Transverse colon (tissue), 4 donors: Measurements from ENCODE around the gene PLSCR1. TPM values are rescaled to one million over a fixed set of nuclear protein-coding genes. Genes with fewer than 3 reads are reported as not detected.
"Not testable (repeated sequence)": the region's sequence is repeated elsewhere in the genome, so short reads cannot be mapped to it uniquely, and the experiment has no call there.

Experiments used
- DNase-seq: peaks from one replicate; pipeline ENCODE4 v3.0.0-alpha.2; 2019
- H3K27ac ChIP-seq, 4 donors: fragments of 200-600 bp; sonication (generic); 2 replicates each; pipeline ENCODE4 v1.5.1; 2016 to 2018; ENCODE audit warnings: inconsistent platforms in 4 of 4
- H3K27me3 ChIP-seq: fragments of 200-600 bp; sonication (generic); 2 replicates; pipeline ENCODE4 v1.5.1; 2017; ENCODE audit warnings: inconsistent platforms
- H3K36me3 ChIP-seq, 4 donors: fragments of 200-600 bp; sonication (generic); 2 replicates each; pipeline ENCODE4 v1.5.1; 2017 to 2019; ENCODE audit warnings: inconsistent platforms in 4 of 4
- H3K4me1 ChIP-seq, 4 donors: fragments of 200-600 bp; sonication (generic); 2 replicates each; pipeline ENCODE4 v1.5.1; 2017 to 2020; ENCODE audit warnings: inconsistent platforms in 4 of 4
- H3K4me3 ChIP-seq, 4 donors: fragments of 200-600 bp; sonication (generic); 1 replicate in 1 of 4; 2 replicates in 3 of 4; pipeline versions ENCODE4 v1.5.1 to v1.6.1; 2017 to 2019; ENCODE audit warnings: inconsistent platforms in 4 of 4
- H3K9me3 ChIP-seq, 2 donors: fragments of 200-600 bp; sonication (generic); 2 replicates each; pipeline ENCODE4 v1.5.1; 2017 to 2019; ENCODE audit warnings: inconsistent platforms in 2 of 2
- CTCF ChIP-seq, 5 experiments: fragments of 200-600 bp in 3 of 5; fragments of 450-650 bp in 2 of 5; sonication (generic) in 3 of 5; IDR thresholded peaks; 1 replicate in 2 of 5; 2 replicates in 3 of 5; pipeline ENCODE4 v1.5.1; 2016 to 2017; ENCODE audit warnings: antibody characterized with exemption in 5 of 5, inconsistent platforms in 3 of 5, mild to moderate bottlenecking in 2 of 5, moderate library complexity in 1 of 5
- EP300 ChIP-seq: sonication (generic); formaldehyde crosslinking; IDR thresholded peaks from one replicate; pipeline ENCODE4 v1.6.1; 2017; ENCODE audit warnings: antibody characterized with exemption, low read depth
- POLR2A ChIP-seq: fragments of 450-650 bp; IDR thresholded peaks from one replicate; pipeline ENCODE4 v1.6.1; 2016; ENCODE audit warnings: antibody characterized with exemption, mild to moderate bottlenecking, moderate library complexity
- POLR2AphosphoS5 ChIP-seq, 3 donors: sonication (generic); formaldehyde crosslinking; IDR thresholded peaks; one replicate each; pipeline ENCODE4 v1.6.1; 2016; ENCODE audit warnings: antibody characterized with exemption in 3 of 3
- WGBS, 2 donors: methylation state at CpG; one replicate each; pipeline ENCODE4 v1.1.5; 2018; ENCODE audit warnings: low coverage in 1 of 2; 5-methylcytosine and 5-hydroxymethylcytosine counted together
- in situ Hi-C, 4 donors: fragments of 200-750 bp; cut with MboI; loops; one replicate each; pipeline versions ENCODE4 v1.15.0 to v1.15.1; 2017; ENCODE audit warnings: low sequenced_read_pairs in 3 of 4, low pct_ligation_motif_present in 1 of 4, low pct_unique_long_range_greater_than_20kb in 1 of 4
- intact Hi-C: fragments of 100-400 bp; cut with DNase I; formaldehyde crosslinking; loops from one replicate; pipeline ENCODE4 v1.15.1; 2023; ENCODE audit warnings: low total_unique reads
- total RNA-seq, 4 donors: library from RNA; depleted of rRNA; stranded (reverse); fragments of >200 nt; gene quantifications; one replicate each; pipeline ENCODE4 v1.1.0, GENCODE V29; 2016

The PLSCR1 gene
- total RNA-seq, 4 donors from 2014 or later = 101 to 333 (median 214) TPM

- intact Hi-C loops (no loop called here), in situ Hi-C loops (no loop called here)
- no peak overlapping the region for H3K27ac ChIP-seq
- WGBS, 2 donors = 75 to 100% methylated on average over 2 to 4 of the region's 4 CpGs
- no peak overlapping the region for H3K4me3 ChIP-seq
- no peaks in the 10 kb centered on the region for H3K9me3 ChIP-seq
- H3K4me1 ChIP-seq = peaks cover 0 to 15% (median 5%) of the 10 kb centered on the region in 4 donors
- TF ChIP-seq POLR2A = no peak
- no peak for TF ChIP-seq CTCF (IDR thresholded peaks at IDR 0.05)
- TF ChIP-seq POLR2AphosphoS5 (IDR thresholded peaks at IDR 0.05) = no peak
- TF ChIP-seq EP300 = no peak
- H3K27me3 ChIP-seq = no peaks in the 10 kb centered on the region
- DNase-seq = no peak
- H3K36me3 ChIP-seq = peaks cover 0 to 40% (median 11%) of the 10 kb centered on the region in 4 donors
Observed at GRCh38 chr3:146523531-146523930, 20.9 kb downstream of the PLSCR1 start.

GRCh38 chr3:146522174-146523158 lies 21.9 kb downstream of the PLSCR1 start:
- intact Hi-C loops, in situ Hi-C loops, DNase-seq, H3K9me3 ChIP-seq, H3K27me3 ChIP-seq, H3K27ac ChIP-seq, H3K4me3 ChIP-seq: not testable (repeated sequence)
- WGBS, 2 donors = 80 to 94% methylated on average over 9 to 17 of the region's 17 CpGs
- Histone ChIP-seq H3K4me1 (peaks cover 0 to 23% (median 8%) of the 10 kb centered on the region in 4 donors), H3K36me3 (peaks cover 0 to 37% (median 11%) of the 10 kb centered on the region in 4 donors)

GRCh38 chr3:146521394-146521793 lies 23.0 kb downstream of the PLSCR1 start:
- in situ Hi-C loops = no loop called here
- Histone ChIP-seq H3K27ac (no peak overlapping the region), H3K36me3 (peaks cover 0 to 33% (median 14%) of the 10 kb centered on the region in 4 donors), H3K4me1 (peaks cover 0 to 34% (median 10%) of the 10 kb centered on the region in 4 donors), H3K27me3 (no peaks in the 10 kb centered on the region), H3K4me3 (no peak overlapping the region), H3K9me3 (no peaks in the 10 kb centered on the region)
- intact Hi-C loops = no loop called here
- no peak for DNase-seq
- TF ChIP-seq CTCF (IDR thresholded peaks at IDR 0.05) (no peak), POLR2A (no peak), POLR2AphosphoS5 (IDR thresholded peaks at IDR 0.05) (no peak), EP300 (no peak)
- 91% methylated on average over 1 of the region's 1 CpG for WGBS, 2 donors

GRCh38 chr3:146519810-146520209 lies 24.6 kb downstream of the PLSCR1 start:
- Histone ChIP-seq H3K9me3 (no peaks in the 10 kb centered on the region), H3K4me3 (no peak overlapping the region), H3K4me1 (peaks cover 0 to 34% (median 10%) of the 10 kb centered on the region in 4 donors), H3K27me3 (no peaks in the 10 kb centered on the region), H3K36me3 (peaks cover 0 to 41% (median 18%) of the 10 kb centered on the region in 4 donors), H3K27ac (peak overlapping the region in 1 of 4 donors; percentile 62)
- intact Hi-C loops = no loop called here
- no peak for DNase-seq
- TF ChIP-seq POLR2A = no peak
- TF ChIP-seq CTCF (IDR thresholded peaks at IDR 0.05) = no peak
- TF ChIP-seq EP300 = no peak
- TF ChIP-seq POLR2AphosphoS5 (IDR thresholded peaks at IDR 0.05) = no peak
- in situ Hi-C loops = no loop called here
